ENCODE results near the gene PCDH12. TPM values are rescaled to one million over a fixed set of nuclear protein-coding genes. Genes with fewer than 3 reads are reported as not detected.
"Not testable (repeated sequence)": the region's sequence is repeated elsewhere in the genome, so short reads cannot be mapped to it uniquely, and the experiment has no call there.

The PCDH12 gene
- polyA plus RNA-seq, 1 of the 3 experiments (the other 2 are of a cell fraction), result 0.02 TPM

- TF ChIP-seq TAF1 (IDR thresholded peaks at IDR 0.05; ENCODE audit: borderline replicate concordance, low read depth, low read length), result peak; percentile 70
- TF ChIP-seq IRF3 (IDR thresholded peaks at IDR 0.05; ENCODE audit: low read depth, low read length), result no peak
- TF ChIP-seq CTCF (IDR thresholded peaks at IDR 0.05), result no peak
- no peak for TF ChIP-seq GATA2 (CRISPR knock-in tag; IDR thresholded peaks at IDR 0.05)
- peak; percentile 75 for TF ChIP-seq ELF1 (IDR thresholded peaks at IDR 0.05)
- no peak for TF ChIP-seq TEAD4 (IDR thresholded peaks at IDR 0.05; ENCODE audit: borderline replicate concordance, insufficient read depth)
- peak; percentile 55 for TF ChIP-seq CHD2 (IDR thresholded peaks at IDR 0.05; ENCODE audit: low read length, partially characterized antibody)
- TF ChIP-seq JUND (IDR thresholded peaks at IDR 0.05), result no peak
- TF ChIP-seq SIN3A (IDR thresholded peaks at IDR 0.05; ENCODE audit: borderline replicate concordance, low read depth, low read length), result no peak
- TF ChIP-seq TCF12 (IDR thresholded peaks at IDR 0.05), result no peak
Observed at GRCh38 chr5:141923448-141924313, 34.3 kb downstream of the PCDH12 start, which contains the start of gene DELE1 (continued).

- Histone ChIP-seq H3K79me2 (ENCODE audit: insufficient read depth) (peaks cover 25% of the 10 kb centered on the region), H3K9ac (peak overlapping the region; percentile 98), H3K4me2 (peak overlapping the region; percentile 95), H3K4me3 (ENCODE audit: low read depth in 2 of 2, low read length in 1 of 2) (peak overlapping the region; percentile 87 to 96), H3K36me3 (replicated peaks in 1 of 2; ENCODE audit: control insufficient read depth in 1 of 2, insufficient read depth in 2 of 2, low read length in 1 of 2) (peaks cover 24 to 25% of the 10 kb centered on the region in 2 experiments), H2AFZ (ENCODE audit: low read depth) (peak overlapping the region; percentile 86), H3K27ac (ENCODE audit: low read depth in 2 of 2, low read length in 1 of 2) (peak overlapping the region; percentile 98 to 99)
- H3K9me3 ChIP-seq; H3K9me2 ChIP-seq; H3F3A ChIP-seq (replicated peaks; ENCODE audit: insufficient read depth); H3K4me1 ChIP-seq (ENCODE audit: control insufficient read depth in 1 of 2, insufficient read depth in 2 of 2, low read depth in 1 of 2, low read length in 1 of 2); H4K20me1 ChIP-seq (ENCODE audit: insufficient read depth); H3K27me3 ChIP-seq (ENCODE audit: insufficient read depth); DNase-seq: not testable (repeated sequence)
- WGBS (ENCODE audit: low lambda C conversion rate), result 49% methylated on average over 21 of the region's 28 CpGs
- POLR2A ChIA-PET, result interaction anchor here (0.6 to 1.9 kb wide), 18 partner anchors 8 to 331 kb away, joined by 3 to 15 read pairs (median 4); partner anchors contain the start of gene ARAP3
- CTCF ChIA-PET, result interaction anchor here (0.8 to 5.9 kb wide), 10 partner anchors 9 to 231 kb away, joined by 3 to 32 read pairs (median 6); partner anchors contain the start of gene PCDH1
Observed at GRCh38 chr5:141922827-141923447, 35.1 kb downstream of the PCDH12 start.

Data from SK-N-SH (cell line).